ENCODE data around the gene MCUB. TPM values are rescaled to one million over a fixed set of nuclear protein-coding genes. Genes with fewer than 3 reads are reported as not detected.

MCUB gene
- total and polyA plus RNA-seq, 2 experiments from 2014 or later, result 6.2 to 9.9 TPM

GRCh38 chr4:109624536-109624935 is 64.5 kb downstream of the MCUB start:
- Histone ChIP-seq H3K36me3 (replicated peaks; ENCODE audit: insufficient read depth, low read depth) (no peaks in the 10 kb centered on the region), H3K9me3 (ENCODE audit: low read depth) (no peaks in the 10 kb centered on the region), H3K4me1 (ENCODE audit: insufficient read depth) (no peaks in the 10 kb centered on the region), H4K20me1 (ENCODE audit: insufficient read depth, poor library complexity, severe bottlenecking) (no peaks in the 10 kb centered on the region), H3K9me2 (replicated peaks; ENCODE audit: insufficient read depth) (no peaks in the 10 kb centered on the region), H3K79me2 (no peaks in the 10 kb centered on the region), H3K27me3 (no peaks in the 10 kb centered on the region), H2AFZ (no peak overlapping the region), H3K4me3 (no peak overlapping the region), H3K4me2 (no peak overlapping the region), H3K27ac (no peak overlapping the region)
- WGBS (ENCODE audit: low lambda C conversion rate, missing lambda C conversion rate), result 97% methylated on average over 2 of the region's 2 CpGs
- no peak for DNase-seq (ENCODE audit: low spot score)
- no peak for TF ChIP-seq EZH2 (IDR thresholded peaks at IDR 0.05; ENCODE audit: borderline replicate concordance)
- no peak for TF ChIP-seq CTCF (IDR thresholded peaks at IDR 0.05; ENCODE audit: poor library complexity)
- TF ChIP-seq EZH2phosphoT487 (IDR thresholded peaks at IDR 0.05; ENCODE audit: low read depth, severe bottlenecking, unreplicated experiment), result no peak

GRCh38 chr4:109627361-109627760 is 67.3 kb downstream of the MCUB start:
- no peak overlapping the region for H2AFZ ChIP-seq
- H3K27me3 ChIP-seq, result no peaks in the 10 kb centered on the region
- no peaks in the 10 kb centered on the region for H3K9me2 ChIP-seq (replicated peaks; ENCODE audit: insufficient read depth)
- no peak overlapping the region for H3K27ac ChIP-seq
- no peak overlapping the region for H3K4me2 ChIP-seq
- 91% methylated on average over 4 of the region's 4 CpGs for WGBS (ENCODE audit: low lambda C conversion rate, missing lambda C conversion rate)
- no peaks in the 10 kb centered on the region for H4K20me1 ChIP-seq (ENCODE audit: insufficient read depth, poor library complexity, severe bottlenecking)
- no peak overlapping the region for H3K4me3 ChIP-seq
- H3K9me3 ChIP-seq (ENCODE audit: low read depth), result no peaks in the 10 kb centered on the region
- no peak for DNase-seq (ENCODE audit: low spot score)
- no peaks in the 10 kb centered on the region for H3K79me2 ChIP-seq
- TF ChIP-seq EZH2phosphoT487 (IDR thresholded peaks at IDR 0.05; ENCODE audit: low read depth, severe bottlenecking, unreplicated experiment) (no peak), CTCF (IDR thresholded peaks at IDR 0.05; ENCODE audit: poor library complexity) (no peak), EZH2 (IDR thresholded peaks at IDR 0.05; ENCODE audit: borderline replicate concordance) (no peak)
- H3K4me1 ChIP-seq (ENCODE audit: insufficient read depth), result no peaks in the 10 kb centered on the region
- H3K36me3 ChIP-seq (replicated peaks; ENCODE audit: insufficient read depth, low read depth), result no peaks in the 10 kb centered on the region

- TF ChIP-seq EZH2phosphoT487 (IDR thresholded peaks at IDR 0.05; ENCODE audit: low read depth, severe bottlenecking, unreplicated experiment), result no peak
- TF ChIP-seq EZH2 (IDR thresholded peaks at IDR 0.05; ENCODE audit: borderline replicate concordance), result no peak
- no peak for TF ChIP-seq CTCF (IDR thresholded peaks at IDR 0.05; ENCODE audit: poor library complexity)
- Histone ChIP-seq H3K36me3 (replicated peaks; ENCODE audit: insufficient read depth, low read depth) (no peaks in the 10 kb centered on the region), H3K4me1 (ENCODE audit: insufficient read depth) (no peaks in the 10 kb centered on the region), H3K79me2 (no peaks in the 10 kb centered on the region), H3K9me3 (ENCODE audit: low read depth) (no peaks in the 10 kb centered on the region), H2AFZ (no peak overlapping the region), H3K4me2 (no peak overlapping the region), H4K20me1 (ENCODE audit: insufficient read depth, poor library complexity, severe bottlenecking) (no peaks in the 10 kb centered on the region), H3K27me3 (no peaks in the 10 kb centered on the region), H3K9me2 (replicated peaks; ENCODE audit: insufficient read depth) (no peaks in the 10 kb centered on the region), H3K4me3 (no peak overlapping the region), H3K27ac (no peak overlapping the region)
- WGBS (ENCODE audit: low lambda C conversion rate, missing lambda C conversion rate), result 36% methylated on average over 4 of the region's 4 CpGs
- DNase-seq (ENCODE audit: low spot score), result no peak
Observed at GRCh38 chr4:109629775-109630174, 69.7 kb downstream of the MCUB start.
